Measurements from ENCODE around the gene RNF40.

The RNF40 gene

GRCh38 chr16:30747331-30747730, 14.8 kb upstream of the RNF40 start:
- TF ChIP-seq CTCF (conservative IDR thresholded peaks at IDR 0.05; ENCODE audit: low read depth, low read length): no peak
- peak; percentile 26 for DNase-seq (ENCODE audit: low read depth)
- peak overlapping the region; percentile 67 for H3K4me3 ChIP-seq (ENCODE audit: low read depth, low read length)

- peak within 1 kb of the TSS; percentile 95 for H3K4me3 ChIP-seq (ENCODE audit: low read depth, low read length)
- TF ChIP-seq CTCF (conservative IDR thresholded peaks at IDR 0.05; ENCODE audit: low read depth, low read length): no peak
- DNase-seq (ENCODE audit: low read depth): peak; percentile 99
Observed at GRCh38 chr16:30747799-30748633, 14.1 kb upstream of the RNF40 start, which contains the start of gene PHKG2. PHKG2 (plus strand) TSS chr16:30748425; CDS start chr16:30748821, 396 bp downstream.

- H3K4me3 ChIP-seq (ENCODE audit: low read depth, low read length): peak overlapping the region; percentile 95
- TF ChIP-seq CTCF (conservative IDR thresholded peaks at IDR 0.05; ENCODE audit: low read depth, low read length): no peak
- DNase-seq (ENCODE audit: low read depth): peak; percentile 57
Observed at GRCh38 chr16:30748634-30749445, 13.3 kb upstream of the RNF40 start.

GRCh38 chr16:30750201-30750600, 11.9 kb upstream of the RNF40 start:
- no peak overlapping the region for H3K4me3 ChIP-seq (ENCODE audit: low read depth, low read length)
- TF ChIP-seq CTCF (conservative IDR thresholded peaks at IDR 0.05; ENCODE audit: low read depth, low read length): no peak
- no peak for DNase-seq (ENCODE audit: low read depth)

- no peak for DNase-seq (ENCODE audit: low read depth)
- H3K4me3 ChIP-seq (ENCODE audit: low read depth, low read length): no peak overlapping the region
- no peak for TF ChIP-seq CTCF (conservative IDR thresholded peaks at IDR 0.05; ENCODE audit: low read depth, low read length)
Observed at GRCh38 chr16:30750876-30751465, 11.2 kb upstream of the RNF40 start.

GRCh38 chr16:30753596-30753995, 8.5 kb upstream of the RNF40 start:
- no peak for DNase-seq (ENCODE audit: low read depth)
- no peak overlapping the region for H3K4me3 ChIP-seq (ENCODE audit: low read depth, low read length)
- TF ChIP-seq CTCF (conservative IDR thresholded peaks at IDR 0.05; ENCODE audit: low read depth, low read length): no peak
